Daoy (cell line): ENCODE results near the gene DNAJB9. TPM values are rescaled to one million over a fixed set of nuclear protein-coding genes. Genes with fewer than 3 reads are reported as not detected.

Experiments used
- DNase-seq: peaks from one replicate; pipeline ENCODE4 v3.0.0-alpha.2; 2015; ENCODE audit warnings: low read depth
- total RNA-seq: library from RNA; depleted of rRNA; stranded (reverse); fragments of >200 nt; shearing (Covaris generic); gene quantifications from 2 replicates; pipeline ENCODE4 v1.2.3, GENCODE V29; 2014; rRNA removed

DNAJB9 gene
- total RNA-seq, 1 experiment from 2014 or later, result 27.2 TPM

DNA sequence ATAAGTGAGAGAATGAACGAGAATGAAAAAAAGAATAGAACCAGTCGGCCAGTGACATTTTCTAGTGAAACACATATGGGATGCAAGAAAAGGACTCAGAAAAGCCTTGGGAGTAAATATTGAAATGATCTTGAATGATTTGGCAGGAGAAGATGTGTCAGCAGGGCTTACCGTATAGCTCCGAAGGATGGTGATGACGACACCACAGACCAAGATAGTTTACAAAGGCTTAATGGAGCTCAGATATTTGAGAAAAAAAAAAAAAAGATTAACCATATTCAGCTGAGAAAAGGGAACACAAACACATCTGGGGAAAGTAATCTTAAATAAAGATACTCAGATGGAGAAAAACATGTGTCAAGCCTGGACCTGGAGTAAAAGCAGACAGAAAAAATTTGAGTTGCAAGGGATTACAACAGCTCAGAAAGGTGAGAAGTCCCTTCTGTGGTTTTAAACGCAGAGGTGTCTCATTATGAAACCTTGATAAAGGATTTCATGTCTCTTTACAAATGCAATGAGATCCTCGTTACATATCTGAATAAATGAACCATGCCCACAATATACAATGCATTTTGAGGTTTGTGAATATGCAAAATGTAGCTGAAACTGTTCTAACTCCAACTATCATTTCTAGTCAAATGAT lies 36.0 kb downstream of the DNAJB9 start:
- no peak for DNase-seq

DNA sequence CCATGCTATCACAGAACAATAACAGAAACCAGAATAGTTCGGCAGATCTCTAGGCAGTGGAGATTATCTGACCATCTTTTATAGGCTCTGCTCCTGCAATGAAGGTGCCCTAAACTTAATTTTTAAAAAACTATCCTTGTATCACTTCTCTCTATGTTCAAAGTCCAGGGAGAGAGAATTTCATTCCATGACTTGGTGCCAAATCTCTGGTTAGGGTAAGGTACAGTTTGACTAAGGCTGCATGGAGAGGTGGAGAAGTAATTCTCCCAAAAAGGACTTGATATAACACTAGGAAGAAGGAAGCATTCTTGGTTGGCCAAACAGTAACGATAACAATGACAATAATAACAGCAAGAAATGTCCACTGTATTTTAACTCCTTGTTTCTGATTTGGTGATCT lies 40.0 kb downstream of the DNAJB9 start:
- no peak for DNase-seq

DNA sequence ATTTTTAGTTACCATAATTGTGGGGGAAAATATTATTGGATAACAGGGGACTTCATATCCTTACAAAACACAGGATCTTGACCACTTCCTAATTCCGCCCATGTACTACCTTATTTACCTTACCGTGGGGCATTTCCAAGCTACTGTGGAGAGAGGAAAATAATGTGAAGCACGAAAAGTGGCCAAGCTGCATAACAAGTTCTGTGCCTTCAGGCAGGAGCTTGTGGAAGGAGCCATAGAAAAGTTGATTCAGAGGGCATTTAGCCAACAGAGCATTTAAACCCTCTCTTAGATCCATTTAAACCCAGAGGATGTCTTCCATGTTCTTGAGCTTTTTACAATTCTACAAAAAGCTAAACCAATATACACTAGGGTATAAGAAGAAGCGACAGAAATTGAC lies 41.6 kb downstream of the DNAJB9 start:
- DNase-seq, result no peak

DNA sequence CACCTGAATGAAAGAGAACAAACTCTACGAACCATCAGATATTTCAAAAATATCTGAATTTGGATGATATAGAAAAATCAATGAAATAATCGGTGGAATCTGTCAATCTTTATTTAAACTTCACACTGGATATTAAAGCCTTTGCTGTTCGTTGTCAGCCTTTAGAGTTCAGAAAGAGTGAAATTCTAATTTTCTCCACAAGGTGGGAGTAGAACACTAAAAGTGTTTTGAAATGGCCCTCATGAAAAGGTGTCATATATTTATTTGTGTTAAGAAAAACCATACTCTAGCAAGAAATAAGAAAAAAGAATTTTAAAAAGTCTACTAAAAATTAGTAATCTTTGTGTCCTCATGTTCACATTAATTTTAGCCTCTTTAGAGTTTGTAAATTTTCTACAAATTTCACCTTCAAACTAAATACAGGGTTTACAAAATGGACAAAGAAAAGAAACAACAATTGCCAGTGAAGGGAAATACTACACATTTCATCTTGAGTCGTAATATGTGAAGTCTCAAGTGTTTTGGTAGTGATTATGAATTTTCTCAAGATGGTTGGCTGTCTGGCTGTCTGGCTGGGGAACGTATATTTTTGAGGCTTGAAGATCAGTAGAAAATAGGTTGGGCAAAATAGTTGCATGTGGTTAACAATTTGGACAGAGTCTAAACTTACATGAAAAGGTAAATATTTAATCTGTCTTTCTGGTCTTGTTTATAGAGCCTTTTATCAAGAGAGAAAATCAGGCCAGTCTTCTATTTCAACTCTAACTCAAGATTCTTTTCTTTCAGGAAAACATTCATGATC lies 43.7 kb downstream of the DNAJB9 start:
- DNase-seq, result peak; percentile 31

DNA sequence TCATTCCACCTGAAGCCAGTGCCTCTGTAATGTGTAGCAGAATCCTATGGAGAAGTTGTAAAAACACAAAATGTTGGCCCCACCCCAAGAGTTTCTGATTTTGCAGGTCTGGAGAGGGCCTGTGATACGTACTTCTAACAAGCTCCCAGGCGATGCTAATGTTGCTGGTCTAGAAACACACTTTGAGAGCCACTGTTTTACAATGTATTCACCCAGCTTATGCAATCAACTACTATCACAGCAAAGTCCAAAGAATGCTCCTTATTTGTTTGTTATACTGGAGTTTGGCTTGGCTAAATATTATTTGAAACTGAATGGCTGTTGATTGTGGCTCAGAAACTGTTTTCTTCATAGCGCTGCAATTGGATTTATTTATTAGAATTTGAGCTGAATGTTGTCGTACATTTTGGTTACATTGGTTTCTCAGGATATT lies 44.3 kb downstream of the DNAJB9 start:
- no peak for DNase-seq

DNA sequence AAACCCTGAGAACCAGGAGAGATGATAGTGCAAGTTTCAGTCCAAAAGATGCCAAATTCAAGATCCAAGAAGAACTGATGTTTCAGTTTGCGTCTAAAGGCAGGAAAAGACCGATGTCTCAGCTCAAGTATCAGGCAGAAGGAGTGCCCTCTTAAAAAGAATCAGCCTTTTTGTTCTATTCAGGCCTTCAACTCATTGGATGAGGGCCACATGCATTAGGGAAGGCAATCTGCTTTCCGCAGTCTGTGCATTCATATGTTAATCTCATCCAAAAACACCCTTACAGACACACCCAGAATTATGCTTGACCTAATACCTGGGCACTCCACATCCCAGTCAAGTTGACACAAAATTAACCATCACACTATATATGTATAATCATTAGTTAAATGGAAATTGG lies 45.2 kb downstream of the DNAJB9 start:
- DNase-seq, result no peak

DNA sequence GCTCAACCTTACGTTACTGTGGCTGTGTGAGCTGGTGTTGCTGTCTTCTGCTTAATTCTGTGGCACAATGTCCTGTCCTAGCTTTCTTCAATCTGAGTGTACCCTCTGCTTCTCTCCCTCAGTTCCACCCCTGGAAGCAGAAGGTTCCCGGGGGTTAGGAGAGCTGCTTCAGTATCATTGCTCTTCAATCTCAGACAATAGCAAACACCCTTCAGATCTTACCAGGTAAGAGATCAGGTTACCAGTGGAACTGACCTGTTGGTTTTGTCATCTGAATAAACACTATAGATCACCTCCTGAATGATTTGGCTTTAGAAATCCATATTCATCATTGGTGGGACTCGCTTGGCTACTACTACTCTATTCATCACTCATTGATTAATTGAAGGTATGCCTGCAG lies 48.4 kb downstream of the DNAJB9 start:
- no peak for DNase-seq

DNA sequence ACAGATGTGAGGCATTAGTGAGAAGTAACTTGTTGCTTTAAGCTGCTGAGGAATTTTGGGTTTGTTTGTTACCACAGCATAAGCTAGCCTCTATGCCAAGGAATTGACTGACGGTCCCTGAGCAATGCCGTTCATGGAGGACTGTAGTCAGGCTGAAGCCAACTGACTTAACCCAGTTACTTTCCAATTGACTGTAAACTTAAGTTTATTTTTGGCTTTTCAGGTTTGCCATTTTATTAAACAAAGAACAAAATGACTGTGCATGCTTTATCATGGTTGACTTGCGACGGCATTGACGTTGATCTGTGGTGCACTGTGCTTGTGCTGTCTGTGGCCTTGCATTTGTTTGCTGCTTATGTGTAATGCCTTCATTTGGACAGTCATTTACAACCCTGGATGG lies 53.5 kb downstream of the DNAJB9 start:
- DNase-seq, result no peak

Other genes with a start within 250 kb of the DNAJB9 start
- 0.11 and 1.0 TPM in 2 replicates for gene NRCAM, start 113.4 kb upstream of the DNAJB9 start, total RNA-seq
- gene PNPLA8, start 43.7 kb upstream of the DNAJB9 start, total RNA-seq, result 40.6 and 46.9 TPM in 2 replicates
- gene THAP5, start 168 bp upstream of the DNAJB9 start, total RNA-seq, result 36.1 and 39.6 TPM in 2 replicates